Myocyte (in vitro differentiated cells): ENCODE measurements around the gene TAF4. TPM values are rescaled to one million over a fixed set of nuclear protein-coding genes. Genes with fewer than 3 reads are reported as not detected.
A peak's percentile ranks its signal among the peaks of the same experiment; 100 is the strongest.
"Not testable (repeated sequence)": the region's sequence is repeated elsewhere in the genome, so short reads cannot be mapped to it uniquely, and the experiment has no call there.

ENCODE experiments used
- DNase-seq: peaks from one replicate; pipeline ENCODE4 v3.0.0-alpha.2; 2012; ENCODE audit warnings: low read depth
- total RNA-seq: library from RNA; depleted of rRNA; stranded (reverse); fragments of >200 nt; gene quantifications from 2 replicates; pipeline ENCODE4 v1.2.3, GENCODE V29; 2014

TAF4 gene
- total RNA-seq, 1 donor from 2014 or later = 6.4 TPM

GRCh38 chr20:61980647-61981583, 84.8 kb downstream of the TAF4 start:
- DNase-seq = peak; percentile 22

- no peak for DNase-seq
Observed at GRCh38 chr20:61979701-61980635, 85.7 kb downstream of the TAF4 start.

- DNase-seq = no peak
Observed at GRCh38 chr20:61979090-61979489, 86.6 kb downstream of the TAF4 start.

GRCh38 chr20:61978491-61978890, 87.2 kb downstream of the TAF4 start:
- no peak for DNase-seq

GRCh38 chr20:61977419-61977786, 88.3 kb downstream of the TAF4 start:
- no peak for DNase-seq

GRCh38 chr20:61976644-61977418, 88.8 kb downstream of the TAF4 start:
- peak; percentile 9 for DNase-seq

- no peak for DNase-seq
Observed at GRCh38 chr20:61976263-61976643, 89.4 kb downstream of the TAF4 start.

- no peak for DNase-seq
Observed at GRCh38 chr20:61975407-61976129, 90.1 kb downstream of the TAF4 start.

- DNase-seq = no peak
Observed at GRCh38 chr20:61974357-61974665, 91.4 kb downstream of the TAF4 start.

- DNase-seq = no peak
Observed at GRCh38 chr20:61973515-61974356, 91.9 kb downstream of the TAF4 start.

- DNase-seq = no peak
Observed at GRCh38 chr20:61972636-61973508, 92.8 kb downstream of the TAF4 start.

- DNase-seq = not testable (repeated sequence)
Observed at GRCh38 chr20:61971595-61971994, 94.1 kb downstream of the TAF4 start.

- DNase-seq = no peak
Observed at GRCh38 chr20:61970357-61970756, 95.3 kb downstream of the TAF4 start.

- DNase-seq = no peak
Observed at GRCh38 chr20:61969806-61970205, 95.9 kb downstream of the TAF4 start.

- DNase-seq = no peak
Observed at GRCh38 chr20:61968932-61969331, 96.7 kb downstream of the TAF4 start.

- no peak for DNase-seq
Observed at GRCh38 chr20:61968036-61968810, 97.5 kb downstream of the TAF4 start.

GRCh38 chr20:61967300-61967699, 98.4 kb downstream of the TAF4 start:
- no peak for DNase-seq
